ENCODE measurements around the gene ASIC3.
"Not testable (repeated sequence)": the region's sequence is repeated elsewhere in the genome, so short reads cannot be mapped to it uniquely, and the experiment has no call there.

The ASIC3 gene

DNA sequence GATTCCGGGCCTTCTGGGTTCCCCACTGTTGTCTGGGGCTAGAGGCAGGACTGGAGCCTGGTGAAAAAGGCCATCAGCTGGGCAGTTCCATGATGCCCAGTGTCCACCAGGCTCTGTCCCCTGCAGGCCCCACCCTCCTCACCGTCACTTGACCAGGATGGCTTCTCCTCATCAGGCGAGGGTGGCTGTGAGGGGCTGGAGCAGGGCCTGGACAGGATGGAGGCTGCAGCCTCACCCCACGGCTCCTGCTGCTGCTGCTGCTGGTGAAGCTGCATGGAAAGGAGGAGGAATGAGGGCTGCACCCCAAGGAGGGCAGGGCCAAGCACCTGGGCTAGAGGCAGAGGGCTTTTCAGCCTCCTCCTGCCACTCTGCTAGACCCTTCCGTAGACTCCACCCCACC is 32.4 kb upstream of the ASIC3 start:
- FAIRE-seq (no peak), DNase-seq (ENCODE audit: insufficient read length) (no peak)
- no peak for TF ChIP-seq POLR2AphosphoS5 (IDR thresholded peaks at IDR 0.05; ENCODE audit: low read depth, low read length)
- TF ChIP-seq POLR2A (IDR thresholded peaks at IDR 0.05; ENCODE audit: low read depth, low read length), result no peak
- no peak for TF ChIP-seq TAF1 (IDR thresholded peaks at IDR 0.05; ENCODE audit: borderline replicate concordance, low read depth, low read length)

DNA sequence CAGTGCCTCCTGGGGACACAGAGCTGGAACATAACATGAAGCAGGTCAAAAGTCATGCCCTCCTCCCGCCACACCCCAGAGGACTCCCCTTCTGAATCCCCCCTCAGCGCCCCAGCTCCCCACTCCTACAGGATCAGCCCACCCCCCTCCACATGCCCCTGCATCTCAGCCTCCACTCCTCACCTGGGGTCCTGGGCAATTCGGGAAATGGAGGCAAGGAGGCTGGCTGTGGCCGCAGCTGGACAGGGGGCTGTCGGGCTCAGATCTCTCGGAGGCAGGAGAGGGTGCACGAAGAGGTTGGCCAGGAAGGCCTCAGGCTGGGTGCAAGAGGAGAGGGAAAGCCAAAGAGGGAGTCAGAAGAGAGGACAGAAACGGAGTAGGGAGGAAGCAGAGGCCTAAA is 31.8 kb upstream of the ASIC3 start:
- DNase-seq (ENCODE audit: insufficient read length) (no peak), FAIRE-seq (no peak)
- TF ChIP-seq POLR2A (IDR thresholded peaks at IDR 0.05; ENCODE audit: low read depth, low read length) (no peak), TAF1 (IDR thresholded peaks at IDR 0.05; ENCODE audit: borderline replicate concordance, low read depth, low read length) (no peak), POLR2AphosphoS5 (IDR thresholded peaks at IDR 0.05; ENCODE audit: low read depth, low read length) (no peak)

DNA sequence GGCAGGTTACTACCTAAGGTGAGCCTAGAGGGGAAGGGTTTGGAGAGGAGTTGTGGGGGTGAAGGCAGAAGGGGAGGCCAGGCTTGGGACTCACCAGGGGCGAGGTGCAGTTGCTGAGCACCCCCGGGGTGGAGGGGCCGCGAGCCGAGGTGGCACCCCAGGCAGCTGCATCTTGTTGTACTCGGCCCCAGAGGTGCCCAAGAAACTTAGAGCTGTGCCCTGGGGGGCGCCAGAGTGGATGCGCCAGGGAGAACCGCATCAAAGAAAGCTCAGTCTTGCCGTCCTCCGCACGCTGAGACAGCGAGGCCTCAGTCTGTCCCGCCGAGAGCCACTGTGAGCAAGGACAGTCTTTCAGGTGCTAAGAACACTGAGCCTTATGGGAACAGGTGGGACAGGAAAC is 31.4 kb upstream of the ASIC3 start:
- DNase-seq (ENCODE audit: insufficient read length) (no peak), FAIRE-seq (no peak)
- TF ChIP-seq POLR2A (IDR thresholded peaks at IDR 0.05; ENCODE audit: low read depth, low read length) (no peak), TAF1 (IDR thresholded peaks at IDR 0.05; ENCODE audit: borderline replicate concordance, low read depth, low read length) (no peak), POLR2AphosphoS5 (IDR thresholded peaks at IDR 0.05; ENCODE audit: low read depth, low read length) (no peak)

DNA sequence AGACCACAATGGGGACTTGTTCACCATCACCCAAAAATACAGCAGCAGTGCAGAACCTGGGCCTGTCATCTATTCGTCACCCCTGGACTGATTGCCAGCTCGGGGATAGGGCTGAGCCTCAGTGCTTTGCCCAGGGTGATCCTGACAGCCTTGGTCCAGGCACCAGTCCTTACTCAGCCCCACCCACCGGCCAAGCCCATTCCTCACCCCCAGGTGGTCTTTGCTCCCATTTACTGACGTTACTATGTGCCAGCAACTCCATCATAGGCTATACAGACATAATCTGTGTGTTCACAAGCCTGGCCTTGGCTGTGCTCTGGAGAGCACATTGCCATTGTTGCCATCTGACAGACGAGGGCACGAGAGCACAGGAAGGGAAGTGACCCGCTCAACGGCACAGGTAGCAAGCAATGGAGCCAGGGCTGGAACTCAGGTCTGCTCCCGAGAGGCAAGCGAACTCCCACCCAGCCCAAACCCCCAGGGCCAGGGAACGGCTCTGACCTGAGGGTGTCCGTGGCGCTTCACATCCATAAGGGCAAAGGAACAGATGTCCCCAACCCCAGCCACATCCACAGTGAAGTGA is 30.9 kb upstream of the ASIC3 start:
- no peak for DNase-seq (ENCODE audit: insufficient read length)
- no peak for FAIRE-seq
- TF ChIP-seq TAF1 (IDR thresholded peaks at IDR 0.05; ENCODE audit: borderline replicate concordance, low read depth, low read length) (no peak), POLR2AphosphoS5 (IDR thresholded peaks at IDR 0.05; ENCODE audit: low read depth, low read length) (no peak), POLR2A (IDR thresholded peaks at IDR 0.05; ENCODE audit: low read depth, low read length) (no peak)

DNA sequence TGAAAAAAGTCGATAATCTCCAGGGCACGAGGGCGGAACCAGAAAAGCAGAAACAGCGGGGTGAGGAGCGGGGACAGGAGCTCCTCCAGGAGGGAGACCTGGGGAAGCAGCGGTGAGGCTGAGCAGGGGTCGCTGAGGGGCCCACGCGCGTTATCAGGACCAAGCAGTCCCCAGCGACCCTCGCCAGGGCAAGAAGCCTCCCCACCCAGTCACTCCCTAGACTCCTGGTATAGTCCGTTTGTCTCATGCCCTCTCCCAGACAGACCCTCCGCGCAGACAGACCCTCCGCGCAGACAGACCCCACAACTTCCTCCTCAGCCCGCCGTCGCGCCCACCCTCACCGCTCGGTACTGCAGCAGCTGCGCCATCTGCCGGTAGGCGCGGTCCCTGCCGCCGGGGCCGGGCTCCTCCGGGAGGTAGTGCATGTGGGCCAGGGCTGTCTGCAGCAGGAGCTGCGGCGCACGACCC is 30.3 kb upstream of the ASIC3 start:
- no peak for TF ChIP-seq POLR2A (IDR thresholded peaks at IDR 0.05; ENCODE audit: low read depth, low read length)
- no peak for TF ChIP-seq POLR2AphosphoS5 (IDR thresholded peaks at IDR 0.05; ENCODE audit: low read depth, low read length)
- TF ChIP-seq TAF1 (IDR thresholded peaks at IDR 0.05; ENCODE audit: borderline replicate concordance, low read depth, low read length), result no peak
- DNase-seq (ENCODE audit: insufficient read length) (peak; percentile 76), FAIRE-seq (peak; percentile 78)

DNA sequence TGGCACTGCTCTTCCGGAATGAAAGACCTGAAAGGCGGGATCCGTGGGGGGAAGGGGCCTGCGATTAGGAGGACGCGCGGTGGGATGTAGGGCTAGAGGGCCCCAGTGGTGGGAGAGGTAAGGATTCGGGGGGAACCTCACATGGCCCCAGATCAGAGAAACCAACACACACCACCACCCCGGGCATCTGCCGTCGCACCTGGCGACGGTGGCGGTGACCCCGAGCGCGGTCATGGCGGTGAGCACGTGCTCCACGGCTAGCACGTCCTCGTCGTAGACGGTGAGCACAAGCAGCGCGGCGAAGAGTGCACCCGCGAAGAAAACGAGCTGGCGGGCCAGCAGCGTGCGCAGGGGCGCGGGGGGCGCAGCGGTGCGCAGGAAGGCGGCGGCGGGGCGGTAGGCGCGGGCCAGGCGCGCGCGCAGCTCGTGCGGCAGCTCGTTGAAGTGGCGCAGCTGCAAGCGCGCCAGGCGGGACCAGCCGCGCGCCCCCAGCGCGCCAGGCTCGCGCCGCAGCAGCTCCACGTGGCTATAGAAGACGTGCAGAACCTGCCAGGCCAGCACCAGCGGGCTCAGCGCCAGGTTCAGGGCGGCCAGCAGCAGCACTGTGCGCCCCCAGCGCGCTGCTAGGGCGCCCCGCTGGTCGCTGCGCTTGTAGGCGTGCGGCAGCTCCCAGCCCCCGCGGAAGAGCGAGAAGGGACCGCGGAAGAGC is 29.8 kb upstream of the ASIC3 start:
- no peak for TF ChIP-seq POLR2AphosphoS5 (IDR thresholded peaks at IDR 0.05; ENCODE audit: low read depth, low read length)
- DNase-seq (ENCODE audit: insufficient read length), result no peak
- FAIRE-seq, result no peak

DNA sequence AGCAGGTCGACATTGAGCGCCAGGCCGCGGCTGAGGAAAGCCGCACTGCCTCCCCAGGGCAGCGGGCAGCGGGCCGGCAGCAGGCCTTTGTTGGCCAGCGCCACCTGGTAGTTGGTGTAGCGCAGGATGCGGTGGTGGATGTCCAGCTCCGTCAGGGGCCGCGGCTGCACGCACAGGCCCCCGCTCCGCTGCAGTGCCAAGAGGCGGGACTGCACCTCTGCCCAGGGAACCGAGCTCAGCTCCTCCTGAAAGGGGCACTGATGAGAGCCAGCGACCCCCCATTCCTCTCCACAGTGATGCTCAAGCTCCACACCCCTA is 29.2 kb upstream of the ASIC3 start:
- no peak for FAIRE-seq
- DNase-seq (ENCODE audit: insufficient read length), result no peak
- TF ChIP-seq TAF1 (IDR thresholded peaks at IDR 0.05; ENCODE audit: borderline replicate concordance, low read depth, low read length) (no peak), POLR2A (IDR thresholded peaks at IDR 0.05; ENCODE audit: low read depth, low read length) (no peak), POLR2AphosphoS5 (IDR thresholded peaks at IDR 0.05; ENCODE audit: low read depth, low read length) (no peak)

DNA sequence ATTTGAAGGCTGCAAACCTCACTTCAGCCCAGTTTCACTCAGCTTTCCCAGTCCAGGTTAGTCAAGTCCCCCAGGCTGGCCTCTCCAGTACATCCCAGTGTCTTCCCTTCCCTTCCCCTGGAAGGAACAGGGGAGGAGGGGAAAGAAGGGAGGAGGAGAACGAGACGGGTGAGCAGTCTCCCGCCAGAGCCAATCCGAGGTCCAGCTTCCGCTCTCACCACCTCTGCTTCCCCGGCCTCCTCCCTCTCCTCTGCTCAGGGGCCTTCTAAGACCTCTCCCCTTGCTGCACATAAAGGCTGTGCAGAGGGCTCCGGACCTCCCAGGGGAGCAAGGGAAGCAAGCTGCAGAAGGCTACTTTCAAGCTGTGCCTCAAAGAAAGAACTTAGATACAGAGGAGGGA is 28.1 kb upstream of the ASIC3 start:
- TF ChIP-seq POLR2AphosphoS5 (IDR thresholded peaks at IDR 0.05; ENCODE audit: low read depth, low read length), result no peak
- no peak for TF ChIP-seq TAF1 (IDR thresholded peaks at IDR 0.05; ENCODE audit: borderline replicate concordance, low read depth, low read length)
- no peak for TF ChIP-seq POLR2A (IDR thresholded peaks at IDR 0.05; ENCODE audit: low read depth, low read length)
- FAIRE-seq (no peak), DNase-seq (ENCODE audit: insufficient read length) (no peak)

DNA sequence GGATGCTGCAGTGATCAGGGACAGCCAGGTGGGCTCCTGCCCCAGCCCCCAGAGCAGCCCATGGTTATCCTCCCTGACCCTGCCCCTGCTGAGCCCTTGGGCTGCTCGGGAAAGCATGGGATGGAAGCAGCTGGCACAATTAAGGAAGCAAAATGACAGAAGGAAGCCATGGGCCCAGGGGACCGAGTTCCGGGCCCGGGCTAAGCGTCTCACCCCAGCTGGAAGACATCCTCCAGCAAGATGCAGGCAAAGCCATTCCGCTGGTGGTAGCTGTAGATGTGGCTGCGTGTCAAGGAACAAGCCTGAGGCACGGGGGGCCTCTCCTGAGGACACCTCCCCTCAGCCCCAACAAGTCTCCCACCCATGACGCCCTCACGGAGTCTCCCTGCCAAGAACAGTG is 25.1 kb upstream of the ASIC3 start:
- TF ChIP-seq POLR2A (IDR thresholded peaks at IDR 0.05; ENCODE audit: low read depth, low read length) (no peak), POLR2AphosphoS5 (IDR thresholded peaks at IDR 0.05; ENCODE audit: low read depth, low read length) (no peak), TAF1 (IDR thresholded peaks at IDR 0.05; ENCODE audit: borderline replicate concordance, low read depth, low read length) (no peak)
- DNase-seq (ENCODE audit: insufficient read length), result no peak
- no peak for FAIRE-seq

DNA sequence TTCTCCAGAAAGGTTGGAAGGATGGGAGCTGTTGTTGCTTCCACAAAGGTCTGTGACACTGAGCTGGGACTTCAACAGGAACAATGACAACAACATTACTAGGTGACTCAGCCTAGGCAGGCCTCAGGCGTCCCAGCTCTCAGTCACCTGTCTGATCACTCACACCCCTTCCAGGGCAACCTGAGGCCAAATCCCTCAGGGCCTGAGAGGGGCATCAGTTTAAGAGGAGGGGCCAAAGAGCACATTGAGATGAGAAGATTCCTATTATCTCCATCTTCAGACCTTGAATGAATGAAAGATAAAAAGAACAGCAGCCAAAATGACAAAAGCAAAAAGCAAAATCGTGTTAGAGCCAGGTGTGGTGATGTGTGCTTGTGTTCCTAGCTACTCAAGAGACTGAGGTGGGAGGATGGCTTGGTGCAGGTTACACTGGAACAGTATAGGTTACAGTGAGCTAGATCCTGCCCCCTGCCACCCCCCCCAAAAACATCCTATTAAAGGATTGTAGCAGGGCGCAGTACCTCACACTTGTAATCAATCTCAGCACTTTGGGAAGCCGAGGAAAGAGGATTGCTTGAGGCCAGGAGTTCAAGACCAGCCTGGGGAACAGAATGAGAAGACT is 23.8 kb upstream of the ASIC3 start, which contains the start of gene ATG9B:
Gene ATG9B, minus strand, starts transcription at position 60 of the 622 bp plus-strand sequence. CDS start 71 bp downstream, outside the sequence.
- DNase-seq (ENCODE audit: insufficient read length) (no peak), FAIRE-seq (no peak)
- TF ChIP-seq POLR2A (IDR thresholded peaks at IDR 0.05; ENCODE audit: low read depth, low read length) (no peak), POLR2AphosphoS5 (IDR thresholded peaks at IDR 0.05; ENCODE audit: low read depth, low read length) (no peak), TAF1 (IDR thresholded peaks at IDR 0.05; ENCODE audit: borderline replicate concordance, low read depth, low read length) (no peak)

DNA sequence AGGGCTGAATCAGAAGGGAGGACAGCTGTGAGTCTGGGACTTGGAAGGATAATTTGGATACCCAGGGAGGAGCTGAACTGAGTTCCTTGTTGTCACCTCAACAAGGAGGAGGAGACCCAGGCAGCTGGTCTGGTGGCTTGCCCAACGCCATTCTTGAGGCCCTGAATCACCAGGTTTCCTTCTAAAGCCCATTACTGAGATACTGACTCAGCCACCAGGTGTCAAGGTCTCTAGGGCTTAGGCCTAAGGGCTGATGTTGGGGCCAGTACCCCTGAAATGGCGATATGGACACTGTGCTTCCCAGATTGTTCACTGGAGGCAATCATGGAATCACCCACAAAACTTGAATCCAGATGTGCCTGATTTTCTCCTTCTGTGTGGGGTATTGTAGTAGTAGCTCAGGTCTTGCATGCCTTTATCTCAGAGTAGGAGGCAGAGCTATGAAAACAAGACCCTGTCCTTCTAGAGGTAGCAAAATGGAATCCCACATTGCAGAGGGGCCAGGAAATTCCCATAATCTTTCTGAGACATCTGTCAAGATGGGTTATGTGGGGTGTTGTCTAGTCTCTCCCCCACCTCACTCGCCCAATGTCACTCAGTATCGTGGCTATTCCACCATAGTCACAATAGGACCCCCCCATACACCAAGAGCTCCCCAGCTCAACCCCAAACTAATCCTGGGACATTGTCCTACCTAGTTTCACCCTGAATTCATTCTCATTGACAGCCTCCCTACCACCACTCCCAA is 22.2 kb upstream of the ASIC3 start:
- DNase-seq (ENCODE audit: insufficient read length) (no peak), FAIRE-seq (no peak)
- no peak for TF ChIP-seq TAF1 (IDR thresholded peaks at IDR 0.05; ENCODE audit: borderline replicate concordance, low read depth, low read length)
- TF ChIP-seq POLR2AphosphoS5 (IDR thresholded peaks at IDR 0.05; ENCODE audit: low read depth, low read length), result no peak
- no peak for TF ChIP-seq POLR2A (IDR thresholded peaks at IDR 0.05; ENCODE audit: low read depth, low read length)

DNA sequence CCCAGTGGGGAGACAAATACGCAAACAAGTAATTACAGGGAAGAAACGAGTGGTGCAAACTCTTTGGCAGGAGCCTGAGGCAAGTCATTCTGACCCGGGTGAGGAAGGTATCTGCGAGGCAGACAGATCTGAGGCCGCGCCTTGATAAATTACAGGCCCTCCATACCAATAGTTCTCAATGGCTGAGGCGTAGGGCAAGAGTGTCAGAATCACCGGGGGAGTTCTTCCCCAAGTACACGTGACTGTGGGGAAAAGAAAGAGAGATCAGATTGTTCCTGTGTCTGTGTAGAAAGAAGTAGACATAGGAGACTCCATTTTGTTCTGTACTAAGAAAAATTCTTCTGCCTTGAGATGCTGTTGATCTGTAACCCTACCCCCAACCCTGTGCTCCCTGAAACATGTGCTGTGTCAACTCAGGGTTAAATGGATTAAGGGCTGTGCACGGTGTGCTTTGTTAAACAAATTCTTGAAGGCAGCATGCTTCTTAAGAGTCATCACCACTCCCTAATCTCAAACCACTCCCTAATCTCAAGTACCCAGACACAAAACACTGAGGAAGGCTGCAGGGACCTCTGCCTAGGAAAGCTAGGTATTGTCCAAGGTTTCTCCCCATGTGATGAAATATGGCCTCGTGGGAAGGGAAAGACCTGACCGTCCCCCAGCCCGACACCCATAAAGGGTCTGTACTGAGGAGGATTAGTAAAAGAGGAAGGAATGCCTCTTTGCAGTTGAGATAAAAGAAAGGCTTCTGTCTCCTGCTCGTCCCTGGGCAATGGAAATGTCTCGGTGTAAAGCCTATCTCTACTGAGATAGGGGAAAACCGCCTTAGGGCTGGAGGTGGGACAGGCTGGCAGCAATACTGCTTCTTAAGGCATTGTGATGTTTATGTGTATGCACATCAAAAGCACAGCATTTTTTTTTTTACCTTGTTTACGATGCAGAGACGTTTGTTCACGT is 21.3 kb upstream of the ASIC3 start:
- FAIRE-seq, result not testable (repeated sequence)

DNA sequence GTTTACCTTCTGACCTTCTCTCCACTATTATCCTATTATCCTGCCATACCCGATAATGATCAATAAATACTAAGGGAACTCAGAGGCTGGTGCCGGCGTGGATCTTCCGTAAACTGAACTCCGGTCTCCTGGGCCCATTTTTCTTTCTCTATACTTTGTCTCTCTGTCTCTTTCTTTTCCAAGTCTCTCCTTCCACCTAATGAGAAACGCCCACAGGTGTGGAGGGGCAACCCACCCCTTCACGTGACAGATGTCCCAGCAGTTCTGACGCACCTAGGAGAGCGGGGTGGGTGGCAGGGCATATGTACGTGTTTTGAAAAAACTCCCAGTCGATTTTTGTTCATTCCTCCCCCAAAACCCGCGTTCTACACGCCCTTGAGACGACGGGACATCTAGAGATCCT is 20.6 kb upstream of the ASIC3 start:
- DNase-seq (ENCODE audit: insufficient read length); FAIRE-seq: not testable (repeated sequence)

More for the DNA sequence above, 21.3 kb upstream of the ASIC3 start:
- DNase-seq (ENCODE audit: insufficient read length), result not testable (repeated sequence)

Measured in GM12892 (cell line).